Measurements from ENCODE around the gene CUX1. TPM values are rescaled to one million over a fixed set of nuclear protein-coding genes. Genes with fewer than 3 reads are reported as not detected.
"Not testable (repeated sequence)": the region's sequence is repeated elsewhere in the genome, so short reads cannot be mapped to it uniquely, and the experiment has no call there.

The CUX1 gene
- total and polyA plus RNA-seq, 10 of the 15 experiments (the other 5 are each of a cell fraction or from before 2014, with no cell fraction given): 6.1 to 48.6 (median 25.9) TPM

DNA sequence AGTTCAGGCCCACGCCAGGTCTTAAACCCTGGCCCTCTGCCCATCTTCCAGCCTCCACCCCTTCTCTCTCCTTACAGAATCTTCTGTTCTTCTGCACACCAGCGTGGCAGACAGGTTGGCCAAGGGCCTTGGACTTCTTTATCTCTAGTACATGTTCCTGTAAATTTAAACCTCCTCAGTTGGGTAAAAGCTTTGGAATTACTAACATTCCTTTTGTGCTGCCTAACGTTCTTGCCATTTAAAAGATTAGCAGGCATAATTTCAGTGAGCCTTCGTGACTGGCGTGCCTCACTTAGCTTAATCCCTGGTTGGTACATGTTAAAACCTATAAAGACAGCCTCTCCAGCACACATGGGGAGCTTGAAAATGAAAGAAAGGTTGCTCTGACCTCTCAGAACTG lies 192.2 kb downstream of the CUX1 start:
- no TSS peak for BruUV-seq (replicated peaks)
- no peak overlapping the region for H3K4me3 ChIP-seq
- H3K9ac ChIP-seq (ENCODE audit: control insufficient read depth, insufficient read depth, low read length): no peak overlapping the region
- H3K4me1 ChIP-seq (ENCODE audit: control insufficient read depth, insufficient read depth, low read length): no peaks in the 10 kb centered on the region
- in situ Hi-C loops (cut with MboI) (no loop called here), intact Hi-C loops (cut with micrococcal nuclease; ENCODE audit: unreplicated experiment) (no loop called here)
- no peak overlapping the region for H3K27ac ChIP-seq (ENCODE audit: control insufficient read depth, insufficient read depth)
- no peak for ATAC-seq
- TF ChIP-seq LARP7 (IDR thresholded peaks at IDR 0.05): no peak
- no peak for TF ChIP-seq TCF7 (IDR thresholded peaks at IDR 0.05; ENCODE audit: borderline replicate concordance)
- no peak for TF ChIP-seq SRF (IDR thresholded peaks at IDR 0.05; ENCODE audit: low read depth in 2 of 2, low read length in 2 of 2)
- TF ChIP-seq, protein P1, sequence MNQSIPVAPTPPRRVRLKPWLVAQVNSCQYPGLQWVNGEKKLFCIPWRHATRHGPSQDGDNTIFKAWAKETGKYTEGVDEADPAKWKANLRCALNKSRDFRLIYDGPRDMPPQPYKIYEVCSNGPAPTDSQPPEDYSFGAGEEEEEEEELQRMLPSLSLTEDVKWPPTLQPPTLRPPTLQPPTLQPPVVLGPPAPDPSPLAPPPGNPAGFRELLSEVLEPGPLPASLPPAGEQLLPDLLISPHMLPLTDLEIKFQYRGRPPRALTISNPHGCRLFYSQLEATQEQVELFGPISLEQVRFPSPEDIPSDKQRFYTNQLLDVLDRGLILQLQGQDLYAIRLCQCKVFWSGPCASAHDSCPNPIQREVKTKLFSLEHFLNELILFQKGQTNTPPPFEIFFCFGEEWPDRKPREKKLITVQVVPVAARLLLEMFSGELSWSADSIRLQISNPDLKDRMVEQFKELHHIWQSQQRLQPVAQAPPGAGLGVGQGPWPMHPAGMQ (IDR thresholded peaks at IDR 0.05; ENCODE audit: borderline replicate concordance): no peak
- TF ChIP-seq TCF12 (IDR thresholded peaks at IDR 0.05; ENCODE audit: low read depth, low read length): no peak
- TF ChIP-seq BHLHE40 (IDR thresholded peaks at IDR 0.05; ENCODE audit: borderline replicate concordance in 1 of 2, low read depth in 2 of 2, low read length in 1 of 2): no peak
- TF ChIP-seq DPF2 (IDR thresholded peaks at IDR 0.05): no peak
- TF ChIP-seq, protein P2, sequence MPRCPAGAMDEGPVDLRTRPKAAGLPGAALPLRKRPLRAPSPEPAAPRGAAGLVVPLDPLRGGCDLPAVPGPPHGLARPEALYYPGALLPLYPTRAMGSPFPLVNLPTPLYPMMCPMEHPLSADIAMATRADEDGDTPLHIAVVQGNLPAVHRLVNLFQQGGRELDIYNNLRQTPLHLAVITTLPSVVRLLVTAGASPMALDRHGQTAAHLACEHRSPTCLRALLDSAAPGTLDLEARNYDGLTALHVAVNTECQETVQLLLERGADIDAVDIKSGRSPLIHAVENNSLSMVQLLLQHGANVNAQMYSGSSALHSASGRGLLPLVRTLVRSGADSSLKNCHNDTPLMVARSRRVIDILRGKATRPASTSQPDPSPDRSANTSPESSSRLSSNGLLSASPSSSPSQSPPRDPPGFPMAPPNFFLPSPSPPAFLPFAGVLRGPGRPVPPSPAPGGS (IDR thresholded peaks at IDR 0.05; ENCODE audit: borderline replicate concordance, insufficient read depth, low read depth, low read length, poor library complexity, severe bottlenecking): no peak
- no peak for TF ChIP-seq PAX5 (IDR thresholded peaks at IDR 0.05; ENCODE audit: borderline replicate concordance, low read depth, low read length)
- TF ChIP-seq TARDBP (IDR thresholded peaks at IDR 0.05; ENCODE audit: borderline replicate concordance): no peak
- WGBS (ENCODE audit: insufficient coverage, insufficient replicate concordance, low lambda C conversion rate, missing lambda C conversion rate): 95% methylated on average over 5 of the region's 5 CpGs
- H3K9me3 ChIP-seq (replicated peaks; ENCODE audit: control insufficient read depth, insufficient read depth, low read length): no peaks in the 10 kb centered on the region
- no peak for FAIRE-seq
- DNase-seq (ENCODE audit: low read depth, low spot score): no peak
- no peaks in the 10 kb centered on the region for H4K20me1 ChIP-seq (ENCODE audit: control insufficient read depth, insufficient read depth)
- ChIA-PET CTCF (no interaction called here), RAD21 (ENCODE audit: unreplicated experiment) (no interaction called here), SMC1A (ENCODE audit: uncharacterized antibody, unreplicated experiment) (interaction anchor here (1.3 kb wide), 1 partner anchor 10 kb away, joined by 4 read pairs; no protein-coding TSS in a partner anchor), POLR2A (interaction anchor here (0.6 kb wide), 1 partner anchor 802 kb away, joined by 7 read pairs; no protein-coding TSS in a partner anchor)
- H3K4me2 ChIP-seq (ENCODE audit: control insufficient read depth, insufficient read depth): no peak overlapping the region
- H2AFZ ChIP-seq (ENCODE audit: control insufficient read depth, low read depth, low read length): no peak overlapping the region
- no peaks in the 10 kb centered on the region; the same call in none of the 2 replicates for H3K79me2 ChIP-seq (ENCODE audit: control insufficient read depth, insufficient read depth, low read length)
- peaks cover 3% of the 10 kb centered on the region in 2 experiments; a peak in 2 of 4 replicates for H3K36me3 ChIP-seq (ENCODE audit: control insufficient read depth in 2 of 2, insufficient read depth in 2 of 2, low read length in 1 of 2)
- H3K27me3 ChIP-seq (replicated peaks in 1 of 2; ENCODE audit: control insufficient read depth in 2 of 2, insufficient read depth in 2 of 2, low read length in 1 of 2): no peaks in the 10 kb centered on the region

DNA sequence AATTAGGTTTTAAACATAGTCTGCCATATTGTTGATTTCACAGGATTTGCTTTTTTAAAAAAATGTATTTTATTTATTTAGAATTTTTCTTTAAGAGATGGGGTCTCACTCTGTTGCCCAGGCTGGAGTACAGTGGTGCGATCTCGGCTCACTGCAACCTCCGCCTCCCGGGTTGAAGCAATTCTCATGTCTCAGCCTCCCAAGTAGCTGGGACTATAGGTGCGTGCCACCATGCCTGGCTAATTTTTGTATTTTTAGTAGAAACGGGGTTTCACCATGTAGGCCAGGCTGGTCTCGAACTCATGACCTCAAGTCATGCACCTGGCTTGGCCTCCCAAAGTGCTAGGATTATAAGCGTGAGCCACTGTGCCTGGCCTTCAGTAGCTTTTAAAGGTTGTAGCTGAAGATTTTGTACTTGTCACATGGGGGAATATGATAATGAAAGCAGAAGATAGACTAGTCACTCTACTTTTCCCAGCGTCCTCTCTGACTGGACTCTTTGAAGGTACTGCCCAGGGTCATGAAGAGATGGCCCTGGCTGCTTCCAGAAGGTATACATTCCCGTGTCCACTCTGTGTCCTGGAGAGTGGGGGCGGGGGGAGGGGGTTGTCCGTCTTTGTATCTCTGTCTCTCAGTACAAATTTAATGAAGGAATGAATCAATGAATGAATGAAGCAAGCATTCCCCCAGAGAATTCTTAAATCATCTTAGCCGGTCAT lies 194.8 kb downstream of the CUX1 start:
- in situ Hi-C loops (cut with MboI); H3K9ac ChIP-seq (ENCODE audit: control insufficient read depth, insufficient read depth, low read length); H3K27me3 ChIP-seq (replicated peaks in 1 of 2; ENCODE audit: control insufficient read depth in 2 of 2, insufficient read depth in 2 of 2, low read length in 1 of 2); H3K9me3 ChIP-seq (replicated peaks; ENCODE audit: control insufficient read depth, insufficient read depth, low read length); H2AFZ ChIP-seq (ENCODE audit: control insufficient read depth, low read depth, low read length); H3K4me3 ChIP-seq; H3K4me1 ChIP-seq (ENCODE audit: control insufficient read depth, insufficient read depth, low read length); H4K20me1 ChIP-seq (ENCODE audit: control insufficient read depth, insufficient read depth); FAIRE-seq; RAD21 ChIA-PET (ENCODE audit: unreplicated experiment); H3K79me2 ChIP-seq (ENCODE audit: control insufficient read depth, insufficient read depth, low read length); ATAC-seq; intact Hi-C loops (cut with micrococcal nuclease; ENCODE audit: unreplicated experiment); BruUV-seq (replicated peaks); H3K27ac ChIP-seq (ENCODE audit: control insufficient read depth, insufficient read depth); H3K36me3 ChIP-seq (ENCODE audit: control insufficient read depth in 2 of 2, insufficient read depth in 2 of 2, low read length in 1 of 2); H3K4me2 ChIP-seq (ENCODE audit: control insufficient read depth, insufficient read depth); DNase-seq (ENCODE audit: low read depth, low spot score): not testable (repeated sequence)
- SMC1A ChIA-PET (ENCODE audit: uncharacterized antibody, unreplicated experiment): interaction anchor here (0.9 to 1.7 kb wide), 3 partner anchors 10 to 18 kb away, joined by 3 to 4 read pairs (median 3); no protein-coding TSS in a partner anchor
- WGBS (ENCODE audit: insufficient coverage, insufficient replicate concordance, low lambda C conversion rate, missing lambda C conversion rate): 96% methylated on average over 13 of the region's 13 CpGs
- CTCF ChIA-PET: interaction anchor here (1.7 kb wide), 1 partner anchor 21 kb away, joined by 5 read pairs; no protein-coding TSS in a partner anchor
- POLR2A ChIA-PET: interaction anchor here (0.5 to 1.3 kb wide), 5 partner anchors 9 to 204 kb away, joined by 3 to 4 read pairs (median 3); no protein-coding TSS in a partner anchor
